Kidney tubule cell (primary cell): ENCODE data around the gene GRIK4.

Experiments
- DNase-seq: peaks from one replicate; pipeline ENCODE4 v3.0.0-alpha.2; 2018; ENCODE audit warnings: low spot score

The GRIK4 gene

DNA sequence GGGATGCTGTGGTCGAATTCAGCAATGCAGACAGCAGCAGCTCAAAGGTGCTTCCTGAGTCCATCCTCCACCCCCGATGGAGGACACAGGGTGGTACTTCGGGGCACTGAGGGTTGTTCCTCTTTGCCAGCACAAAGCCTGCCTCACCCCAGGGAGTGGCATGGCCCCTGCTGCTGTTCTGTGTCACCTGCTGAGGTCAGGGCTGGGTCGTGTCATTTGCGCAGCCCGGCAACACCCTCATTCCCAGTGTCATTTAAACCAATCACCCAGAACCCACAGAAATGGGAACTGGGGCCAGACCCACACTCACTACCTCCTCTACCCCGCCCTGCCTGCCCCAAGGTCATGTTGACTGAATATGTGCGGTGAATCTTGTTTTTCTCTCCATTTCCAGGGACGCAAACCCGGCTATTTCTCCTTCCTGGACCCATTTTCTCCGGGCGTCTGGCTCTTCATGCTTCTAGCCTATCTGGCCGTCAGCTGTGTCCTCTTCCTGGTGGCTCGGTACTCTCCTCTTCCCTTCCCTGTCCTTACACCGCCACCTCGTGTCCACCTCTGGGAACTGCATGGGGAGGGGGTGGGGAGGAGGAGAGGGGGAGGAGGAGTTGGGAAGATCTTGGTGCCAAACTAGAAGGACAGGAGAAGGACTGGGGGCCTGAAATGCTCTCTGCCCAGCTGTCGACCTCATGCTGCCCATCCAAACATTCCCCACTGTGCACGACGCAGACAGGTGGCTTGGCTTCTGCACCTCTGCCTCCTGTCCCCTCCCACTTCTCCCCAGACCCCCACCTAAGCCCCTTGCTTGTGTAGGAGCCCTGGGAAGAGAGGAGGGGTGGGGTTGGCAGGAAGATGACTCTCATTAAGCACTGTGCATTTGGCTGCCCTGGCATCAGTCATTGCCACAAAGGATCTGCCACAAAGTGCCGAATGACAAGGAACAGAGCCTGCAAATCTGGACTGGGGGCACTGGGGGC is 441.2 kb downstream of the GRIK4 start:
- DNase-seq: peak; percentile 74

GRCh38 chr11:120954381-120954780 is 442.8 kb downstream of the GRIK4 start:
- no peak for DNase-seq

- no peak for DNase-seq
Observed at GRCh38 chr11:120956710-120957495, 445.4 kb downstream of the GRIK4 start.

GRCh38 chr11:120958185-120958584 is 446.6 kb downstream of the GRIK4 start:
- DNase-seq: no peak

- DNase-seq: no peak
Observed at GRCh38 chr11:120959189-120959588, 447.6 kb downstream of the GRIK4 start.

- DNase-seq: peak; percentile 17
Observed at GRCh38 chr11:120964857-120965256, 453.3 kb downstream of the GRIK4 start.

- no peak for DNase-seq
Observed at GRCh38 chr11:120966840-120967239, 455.3 kb downstream of the GRIK4 start.

DNA sequence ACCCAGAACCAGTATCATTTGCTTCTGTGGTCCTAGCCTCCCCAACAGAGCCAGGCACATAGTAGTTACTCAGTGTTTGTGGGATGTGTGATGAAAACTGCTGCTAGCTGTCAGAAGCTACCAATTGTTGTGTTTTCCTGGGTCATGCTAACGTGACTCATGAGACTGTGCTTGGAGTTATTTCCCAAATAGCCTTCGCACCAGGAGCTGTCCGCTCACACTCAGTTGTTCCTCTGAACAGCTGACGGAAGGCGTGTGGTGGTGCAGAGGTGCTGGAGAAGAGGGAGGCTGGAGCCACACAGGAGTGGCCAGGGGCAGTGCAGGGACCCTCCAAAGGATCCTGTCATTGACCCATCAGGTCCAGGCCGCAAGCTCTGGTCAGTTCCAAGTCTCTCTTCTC is 458.4 kb downstream of the GRIK4 start:
- DNase-seq: no peak

DNA sequence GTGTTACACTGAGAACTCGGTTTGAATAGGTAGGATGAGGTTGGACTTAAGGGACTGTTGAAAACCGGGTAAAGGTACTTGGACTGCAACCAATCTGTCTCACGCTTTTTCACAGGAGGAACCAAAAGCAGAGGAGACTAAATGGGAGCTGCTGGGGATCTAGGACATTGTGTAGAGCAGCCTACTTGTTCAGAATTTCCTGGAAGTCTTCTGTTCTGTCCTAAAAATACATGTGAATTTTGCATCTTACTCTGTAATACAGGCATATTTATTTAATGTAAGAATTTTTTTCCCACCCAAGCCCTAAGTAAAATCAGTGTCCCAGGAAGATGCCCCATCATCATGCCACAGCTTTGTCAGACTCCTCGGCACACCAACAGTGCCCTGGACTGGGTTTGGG is 460.3 kb downstream of the GRIK4 start:
- DNase-seq: no peak

GRCh38 chr11:120972621-120973020 is 461.1 kb downstream of the GRIK4 start:
- DNase-seq: no peak

- no peak for DNase-seq
Observed at GRCh38 chr11:120973501-120973900, 462.0 kb downstream of the GRIK4 start.

- DNase-seq: no peak
Observed at GRCh38 chr11:120974466-120974865, 462.9 kb downstream of the GRIK4 start.

- DNase-seq: no peak
Observed at GRCh38 chr11:120974965-120975364, 463.4 kb downstream of the GRIK4 start.

GRCh38 chr11:120977266-120978137 is 466.0 kb downstream of the GRIK4 start:
- DNase-seq: peak; percentile 17

GRCh38 chr11:120978701-120979100 is 467.2 kb downstream of the GRIK4 start:
- no peak for DNase-seq

- peak; percentile 54 for DNase-seq
Observed at GRCh38 chr11:120985718-120986569, 474.4 kb downstream of the GRIK4 start.

DNA sequence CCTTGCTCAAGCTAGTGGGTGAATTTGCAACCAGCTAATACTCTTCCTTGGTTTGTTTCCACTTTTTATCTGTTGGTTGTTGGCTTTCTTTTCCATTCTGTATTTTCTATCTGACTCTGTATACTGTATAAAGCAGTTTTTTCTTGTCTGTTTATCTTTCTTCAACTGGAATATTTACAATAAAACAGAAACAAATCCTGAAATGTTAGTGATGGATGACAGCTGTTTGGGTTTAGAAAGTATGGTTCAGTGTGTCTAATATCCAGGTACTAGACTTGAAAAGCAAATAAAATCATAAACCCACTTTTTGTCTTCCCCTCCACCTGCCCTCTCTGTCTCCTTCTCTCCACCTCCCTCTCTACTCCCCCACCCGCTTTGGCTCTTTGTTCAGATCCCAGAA is 477.1 kb downstream of the GRIK4 start:
- DNase-seq: no peak

- no peak for DNase-seq
Observed at GRCh38 chr11:120991830-120992686, 480.5 kb downstream of the GRIK4 start.

- no peak for DNase-seq
Observed at GRCh38 chr11:120994091-120994859, 482.7 kb downstream of the GRIK4 start.
